A673 (cell line): ENCODE results near the gene PSMB8.

Source experiments
- EZH2 ChIP-seq: fragments of 200-600 bp; sonication (generic); IDR thresholded peaks from 2 replicates; pipeline ENCODE4 v1.6.1; 2017; ENCODE audit warnings: borderline replicate concordance, low read depth, mild to moderate bottlenecking, mixed read lengths, antibody characterized with exemption, low read length; ENCODE audit not compliant: poor library complexity, severe bottlenecking
- TF ChIP-seq, protein P1 (sequence below): fragments of 300-800, 200-600 bp; sonication (generic); conservative IDR thresholded peaks from 2 replicates; pipeline ENCODE4 v1.5.1; 2017; ENCODE audit warnings: low read depth, mild to moderate bottlenecking, antibody characterized with exemption, low read length, moderate library complexity, mixed read lengths

DNA sequence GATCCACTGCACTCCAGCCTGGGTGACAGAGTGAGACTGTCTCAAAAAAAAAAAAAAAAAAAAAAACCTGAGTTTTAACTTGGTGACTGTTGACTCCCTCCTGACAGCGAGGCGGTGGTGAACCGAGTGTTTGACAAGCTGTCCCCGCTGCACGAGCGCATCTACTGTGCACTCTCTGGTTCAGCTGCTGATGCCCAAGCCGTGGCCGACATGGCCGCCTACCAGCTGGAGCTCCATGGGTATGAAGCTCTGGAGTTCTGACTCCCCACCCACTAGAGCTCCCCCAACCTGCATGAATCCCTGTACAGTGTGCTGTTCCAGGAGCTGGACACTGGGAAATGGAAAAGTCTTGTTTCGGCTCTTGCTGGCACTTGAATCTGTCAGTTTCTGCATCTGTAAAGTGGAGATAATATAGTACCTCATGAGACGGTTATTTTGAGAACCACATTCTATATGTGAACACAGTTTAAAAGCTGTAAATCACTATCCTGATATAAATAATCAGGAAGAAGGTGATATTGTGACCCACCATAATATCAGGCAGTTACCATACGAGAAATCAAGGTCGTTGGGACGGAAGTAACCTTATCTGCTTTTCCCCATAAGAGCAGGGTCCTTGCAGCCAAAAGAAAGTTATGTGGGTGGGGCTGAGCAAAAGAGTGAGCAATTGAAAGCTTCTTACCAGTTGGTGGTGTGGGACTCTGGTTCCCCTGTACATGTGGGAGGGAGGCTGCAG is 13.5 kb upstream of the PSMB8 start:
- TF ChIP-seq, protein P1, sequence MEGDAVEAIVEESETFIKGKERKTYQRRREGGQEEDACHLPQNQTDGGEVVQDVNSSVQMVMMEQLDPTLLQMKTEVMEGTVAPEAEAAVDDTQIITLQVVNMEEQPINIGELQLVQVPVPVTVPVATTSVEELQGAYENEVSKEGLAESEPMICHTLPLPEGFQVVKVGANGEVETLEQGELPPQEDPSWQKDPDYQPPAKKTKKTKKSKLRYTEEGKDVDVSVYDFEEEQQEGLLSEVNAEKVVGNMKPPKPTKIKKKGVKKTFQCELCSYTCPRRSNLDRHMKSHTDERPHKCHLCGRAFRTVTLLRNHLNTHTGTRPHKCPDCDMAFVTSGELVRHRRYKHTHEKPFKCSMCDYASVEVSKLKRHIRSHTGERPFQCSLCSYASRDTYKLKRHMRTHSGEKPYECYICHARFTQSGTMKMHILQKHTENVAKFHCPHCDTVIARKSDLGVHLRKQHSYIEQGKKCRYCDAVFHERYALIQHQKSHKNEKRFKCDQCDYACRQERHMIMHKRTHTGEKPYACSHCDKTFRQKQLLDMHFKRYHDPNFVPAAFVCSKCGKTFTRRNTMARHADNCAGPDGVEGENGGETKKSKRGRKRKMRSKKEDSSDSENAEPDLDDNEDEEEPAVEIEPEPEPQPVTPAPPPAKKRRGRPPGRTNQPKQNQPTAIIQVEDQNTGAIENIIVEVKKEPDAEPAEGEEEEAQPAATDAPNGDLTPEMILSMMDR: no peak
- TF ChIP-seq EZH2: no peak
